Activated CD4-positive, alpha-beta T cell treated with anti-CD3 and anti-CD28 coated beads, Interleukin-2, amount 50 U/mL, for 1 hour (primary cell): Measurements from ENCODE around the gene IRX3.

Experiments
- DNase-seq: peaks from one replicate; pipeline ENCODE4 v3.0.0-alpha.2; 2020

Gene IRX3

GRCh38 chr16:54286366-54287130 is at the start of gene IRX3:
Gene IRX3 (minus strand): TSS chr16:54286787. CDS start chr16:54286050, 737 bp downstream.
- no peak for DNase-seq

DNA sequence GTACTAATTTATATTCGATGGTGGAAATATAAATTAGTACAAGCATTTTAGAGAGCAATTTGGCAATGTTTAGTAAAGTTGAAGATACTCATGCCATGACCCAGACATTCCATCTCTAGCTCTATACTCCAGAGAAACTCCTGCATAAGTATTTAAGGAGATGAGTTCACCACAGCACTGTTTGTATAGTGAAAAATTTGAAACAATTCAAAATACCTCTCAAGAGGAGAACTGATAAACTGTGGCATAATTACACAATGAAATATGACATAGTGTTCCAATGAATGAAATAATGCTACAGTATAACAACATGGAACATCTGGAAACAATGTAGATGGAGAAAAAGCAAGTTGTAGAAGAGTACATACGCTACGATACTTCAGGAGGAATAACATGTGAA is 48.6 kb upstream of the IRX3 start:
- no peak for DNase-seq

- no peak for DNase-seq
Observed at GRCh38 chr16:54334208-54334607, 47.6 kb upstream of the IRX3 start.

DNA sequence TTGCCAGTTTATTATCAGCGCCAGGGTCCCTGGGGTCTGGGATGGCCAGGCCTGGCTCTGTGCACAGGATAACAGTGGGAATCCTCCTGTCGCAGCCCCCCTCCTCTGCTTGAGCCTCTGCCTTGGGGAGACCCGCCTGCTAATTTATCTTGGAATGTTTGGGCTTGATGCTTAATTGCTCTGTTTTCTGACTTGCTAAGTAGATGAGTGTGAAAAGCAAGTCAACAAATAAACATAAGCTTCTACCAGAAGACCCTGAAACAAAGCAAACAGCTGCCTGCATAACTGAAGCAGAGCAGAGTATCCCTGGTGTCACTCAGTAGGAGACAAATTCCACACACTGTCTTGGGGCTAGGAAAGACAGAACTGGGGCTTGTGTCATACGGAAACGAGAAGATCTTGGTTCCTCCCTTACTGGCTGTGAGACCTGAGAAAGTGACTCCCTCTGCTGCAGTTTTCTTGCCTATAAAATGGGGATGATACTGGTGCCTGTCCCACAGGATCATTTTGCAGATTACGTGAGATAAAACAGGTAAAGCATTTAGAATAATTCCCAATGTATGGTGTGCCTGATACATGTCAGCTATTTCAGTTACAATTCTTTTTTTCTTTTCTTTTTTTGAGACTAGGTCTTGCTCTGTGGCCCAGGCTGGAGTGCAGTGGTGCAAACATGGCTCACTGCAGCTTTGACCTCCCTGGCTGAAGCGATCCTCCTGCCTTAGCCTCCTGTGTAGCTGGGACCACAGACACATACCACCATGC is 44.8 kb upstream of the IRX3 start:
- no peak for DNase-seq

DNA sequence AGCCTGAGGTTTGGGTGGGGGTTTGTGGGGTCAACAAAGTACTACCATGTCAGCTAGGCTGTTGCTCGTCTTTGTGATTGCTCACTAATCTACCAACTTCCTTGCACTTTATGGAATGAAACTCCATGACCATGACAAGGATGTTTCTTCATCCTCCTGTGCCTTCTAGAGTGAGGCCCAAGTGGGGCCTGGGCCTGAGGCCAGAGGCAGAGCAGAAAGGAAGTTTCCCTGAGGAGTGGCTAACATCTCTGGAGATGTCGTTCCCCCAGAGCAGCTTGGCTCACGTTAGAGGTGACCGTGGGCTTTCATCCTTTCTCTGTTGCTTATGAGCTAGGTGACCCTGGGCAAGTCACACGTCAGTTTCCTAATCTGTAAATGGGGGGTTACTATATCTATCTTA is 41.0 kb upstream of the IRX3 start:
- DNase-seq, result no peak

DNA sequence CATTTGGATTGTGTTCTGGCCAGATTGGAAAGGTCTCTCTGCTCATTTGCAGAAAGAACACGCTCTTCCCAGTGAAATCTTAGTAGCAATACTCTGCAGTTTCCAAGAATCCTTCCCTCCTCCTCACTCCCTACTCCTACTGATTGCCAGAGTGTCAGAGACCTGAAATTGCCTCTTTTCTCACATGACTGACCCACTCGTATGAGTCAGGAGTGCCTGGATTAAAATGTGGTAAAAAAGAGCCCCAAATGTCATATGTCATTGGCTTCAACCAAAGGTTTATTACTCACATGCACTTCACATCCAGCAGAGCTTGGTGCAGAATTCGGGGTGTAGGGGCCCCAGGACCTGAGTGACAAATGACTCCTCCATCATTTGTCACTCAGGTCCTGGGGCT is 39.7 kb upstream of the IRX3 start:
- DNase-seq, result no peak

DNA sequence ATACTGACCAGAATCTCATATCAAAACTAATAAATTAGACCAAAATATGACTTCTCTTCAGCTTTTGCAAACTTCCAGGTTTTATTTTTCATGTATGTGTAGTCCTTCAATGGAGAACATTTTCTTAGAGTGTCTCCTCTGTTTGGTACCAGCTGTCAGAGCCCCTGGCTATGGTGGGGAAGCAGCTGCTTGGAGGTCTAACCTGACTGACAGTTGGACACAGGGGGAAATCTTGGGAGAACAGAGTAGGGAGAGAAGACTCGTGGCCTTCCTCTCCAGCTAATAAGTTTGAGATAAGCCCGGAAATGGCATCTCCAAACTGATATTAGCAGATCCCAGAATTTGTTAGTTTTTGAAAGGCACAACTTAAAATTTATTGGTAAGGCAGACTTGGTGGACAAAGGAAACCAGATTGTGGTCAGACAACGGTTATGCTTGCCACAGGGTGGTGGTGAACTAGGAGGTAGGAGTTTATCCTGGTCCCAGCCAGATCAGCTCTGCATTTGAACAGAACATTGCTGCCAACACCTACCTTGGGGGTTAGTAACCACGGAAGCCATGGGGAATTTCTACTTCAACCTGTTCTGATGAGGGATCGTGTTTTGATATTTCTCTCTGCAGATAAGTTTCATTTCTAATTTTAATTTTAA is 39.2 kb upstream of the IRX3 start:
- DNase-seq, result no peak

- DNase-seq, result no peak
Observed at GRCh38 chr16:54324716-54325115, 38.1 kb upstream of the IRX3 start.

DNA sequence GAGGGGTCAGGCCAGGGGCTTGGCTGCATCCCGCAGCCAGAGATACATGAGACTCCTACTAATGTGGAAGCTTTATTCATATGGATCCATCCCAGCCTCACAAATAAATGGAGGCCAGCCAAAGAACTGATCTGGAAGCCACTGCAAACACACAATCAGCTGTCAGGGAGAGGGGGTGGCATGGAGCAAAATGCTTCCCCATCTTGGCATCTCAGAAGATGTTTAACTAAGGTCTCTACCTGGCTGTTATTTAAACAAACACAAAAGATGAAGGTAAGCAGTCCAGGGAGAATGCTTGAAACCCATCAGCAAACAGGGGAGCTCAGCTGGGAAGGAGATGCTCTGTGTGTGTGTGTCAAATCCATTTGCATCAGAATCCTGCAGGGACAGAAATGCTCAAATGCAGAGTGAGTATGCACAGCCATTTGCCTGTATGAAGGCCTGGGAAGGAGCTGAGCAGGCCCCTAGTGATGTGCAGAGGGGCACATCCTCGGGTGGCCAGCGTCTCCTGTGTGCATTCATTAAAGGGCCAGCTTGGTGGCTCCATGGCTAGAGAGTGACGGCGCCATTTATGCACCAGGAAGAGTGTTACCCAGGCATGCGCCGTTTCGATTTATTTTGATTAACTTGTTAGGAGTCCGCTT is 34.2 kb upstream of the IRX3 start:
- no peak for DNase-seq

GRCh38 chr16:54318941-54319340 is 32.4 kb upstream of the IRX3 start:
- no peak for DNase-seq

DNA sequence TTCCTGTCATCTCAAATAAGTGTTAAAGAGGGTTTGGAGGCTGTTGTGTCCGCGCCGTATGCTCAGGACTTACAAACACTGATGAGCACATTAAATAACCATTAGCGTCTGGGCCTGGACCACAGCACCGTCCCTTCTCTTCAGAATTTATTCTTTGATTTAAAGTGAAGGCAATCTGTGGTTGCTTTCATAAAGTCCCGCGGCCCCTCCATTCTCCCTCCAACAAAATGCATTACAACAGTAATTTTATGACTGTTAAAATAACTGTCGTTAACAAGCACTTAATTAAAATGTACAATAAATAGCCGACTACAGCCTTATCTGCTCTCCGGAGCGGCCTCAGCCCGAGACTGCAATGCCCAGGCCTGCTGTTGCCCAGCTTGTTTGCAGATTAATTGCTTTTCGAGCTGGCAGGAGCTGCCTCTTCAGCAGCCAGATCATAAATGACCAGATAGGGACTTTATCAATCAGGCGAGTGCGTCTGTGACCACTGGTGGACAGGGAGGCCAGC is 30.6 kb upstream of the IRX3 start:
- DNase-seq, result no peak

DNA sequence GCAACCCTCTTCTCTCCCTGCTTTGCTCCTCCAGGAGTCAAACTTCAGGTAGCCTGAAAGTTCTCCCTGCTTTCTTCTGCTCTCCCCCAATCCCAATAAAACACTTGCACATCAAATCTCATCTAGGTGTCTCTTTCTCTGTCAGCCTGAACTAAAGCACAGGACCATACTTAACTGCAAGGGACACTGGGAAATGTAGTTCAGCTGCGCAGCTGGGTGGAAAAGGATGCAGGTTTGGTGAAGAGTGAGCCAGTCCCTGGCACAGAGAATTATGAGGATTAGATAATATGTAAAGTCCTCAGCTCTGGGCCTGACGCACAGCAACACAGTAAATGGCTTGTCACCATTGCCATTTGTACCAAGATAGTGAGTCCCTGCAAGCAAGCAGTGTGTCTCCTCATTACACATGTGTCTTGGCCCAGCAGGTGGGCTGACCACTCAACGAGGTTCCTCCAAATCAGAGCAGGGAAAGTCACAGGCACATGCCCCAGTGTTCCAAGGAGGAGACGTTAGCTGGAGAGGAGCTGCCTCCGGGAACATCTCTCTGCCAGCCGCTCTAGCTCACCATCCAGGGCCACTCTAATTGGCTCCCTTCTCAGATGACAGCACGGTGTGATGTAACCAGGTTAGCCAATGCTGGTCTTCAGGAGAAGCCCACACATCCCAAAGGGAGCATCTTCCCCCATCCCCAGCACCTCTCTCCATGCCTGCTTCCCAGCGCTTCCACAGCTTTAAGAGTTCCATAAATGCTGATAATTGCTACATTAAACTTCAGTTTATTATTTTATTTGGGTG is 29.7 kb upstream of the IRX3 start:
- no peak for DNase-seq

- no peak for DNase-seq
Observed at GRCh38 chr16:54313789-54314188, 27.2 kb upstream of the IRX3 start.

DNA sequence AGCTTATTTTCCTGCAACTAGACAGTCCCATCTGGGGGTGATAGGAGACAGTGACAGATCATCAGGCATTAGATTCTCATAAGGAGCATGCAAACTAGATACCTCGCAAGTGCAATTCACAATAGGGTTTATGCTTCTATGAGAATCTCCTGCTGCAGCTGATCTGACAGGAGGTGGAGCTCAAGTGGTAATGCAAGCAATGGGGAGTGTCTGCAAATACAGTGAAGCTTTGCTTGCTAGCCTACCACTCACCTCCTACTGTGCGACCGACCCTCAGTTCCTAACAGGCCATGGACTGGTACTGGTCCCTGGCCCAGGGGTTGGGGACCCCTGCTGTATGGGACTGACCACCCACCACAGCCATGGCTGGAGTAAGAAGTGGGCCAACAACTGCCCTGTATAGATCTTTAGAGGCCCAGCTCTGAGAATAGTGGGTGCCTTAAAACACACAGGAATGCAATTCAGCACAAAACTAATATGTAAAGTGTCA is 26.0 kb upstream of the IRX3 start:
- DNase-seq, result no peak

DNA sequence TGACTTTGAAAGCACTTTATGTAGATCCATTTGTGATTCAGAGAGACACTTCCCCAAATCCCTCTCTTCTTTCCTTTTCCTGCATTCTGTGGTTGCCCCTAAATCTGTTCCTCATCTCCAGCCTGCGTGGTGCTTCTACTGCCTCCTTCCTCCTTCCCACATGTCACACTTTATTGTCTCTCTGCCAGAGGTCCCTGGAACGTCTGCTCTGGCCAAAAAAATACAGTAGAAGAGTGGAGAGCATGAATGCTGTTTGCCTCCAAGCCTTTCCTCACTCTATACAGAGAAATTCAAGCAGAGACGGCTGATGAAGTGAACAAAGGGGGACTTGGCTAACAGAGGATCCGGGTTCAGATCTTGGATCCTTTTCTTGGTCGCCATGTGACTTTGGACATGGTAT is 22.8 kb upstream of the IRX3 start:
- no peak for DNase-seq

GRCh38 chr16:54305080-54305479 is 18.5 kb upstream of the IRX3 start:
- no peak for DNase-seq

- DNase-seq, result no peak
Observed at GRCh38 chr16:54303613-54304012, 17.0 kb upstream of the IRX3 start.

GRCh38 chr16:54297154-54297553 is 10.6 kb upstream of the IRX3 start:
- no peak for DNase-seq

DNA sequence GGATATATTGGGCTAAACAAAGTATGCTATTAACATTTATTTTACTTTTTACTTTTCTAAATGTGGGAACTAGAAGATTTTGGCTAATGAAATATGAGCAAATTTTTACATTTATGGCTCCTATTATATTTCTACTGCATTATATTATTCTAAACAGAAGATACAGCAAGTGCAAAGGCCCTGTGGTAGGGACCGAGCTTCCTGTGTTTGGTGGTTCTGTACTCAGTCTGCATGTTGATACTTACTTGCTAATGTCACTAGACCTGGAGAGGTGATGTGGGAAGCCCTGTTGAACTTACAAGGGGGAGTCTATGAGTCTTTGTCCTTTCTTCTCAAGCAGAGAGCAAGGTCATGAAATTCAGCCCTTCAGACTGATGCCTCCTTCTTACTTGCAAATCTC is 10.0 kb upstream of the IRX3 start:
- no peak for DNase-seq

DNA sequence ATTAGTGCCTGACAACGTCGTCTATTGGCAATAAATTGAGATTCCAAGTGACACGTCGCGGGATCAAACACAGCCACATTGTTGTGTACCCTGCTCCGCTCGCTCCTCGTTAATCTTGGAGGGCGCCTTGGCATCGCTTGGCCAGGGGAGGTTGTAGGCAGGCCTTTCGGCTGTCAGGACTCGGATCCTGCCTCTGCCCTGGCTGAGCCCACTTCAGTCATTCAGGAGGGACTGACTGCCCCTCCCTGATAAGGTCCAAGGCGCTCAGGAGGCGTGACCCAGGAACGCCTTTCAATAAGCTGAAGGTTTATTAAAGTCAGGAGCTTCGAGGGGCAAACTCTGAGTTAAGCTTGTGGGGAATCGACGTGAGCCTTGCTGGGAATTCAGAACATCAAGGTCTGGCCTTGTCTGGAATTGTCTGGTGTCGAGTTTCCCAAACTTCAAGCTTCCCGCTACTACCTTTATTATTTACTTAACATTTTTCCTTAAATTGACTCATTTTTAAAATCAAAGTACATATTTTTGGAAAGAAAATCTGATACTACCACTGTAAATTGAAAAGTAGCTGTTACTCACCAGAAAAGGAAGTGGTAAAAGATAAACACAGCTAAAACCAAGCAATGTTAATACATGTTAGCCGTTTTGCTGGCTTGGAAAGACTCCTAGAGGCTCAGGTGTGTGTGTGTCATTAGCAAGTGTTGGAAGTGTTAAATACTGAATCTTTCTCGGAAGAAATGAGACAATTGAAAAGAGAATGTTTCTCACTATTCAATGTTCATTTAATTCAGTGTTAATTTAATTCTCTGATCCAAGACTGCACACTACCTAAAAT is 5.3 kb upstream of the IRX3 start:
- no peak for DNase-seq
